Neuronal stem cell (in vitro differentiated cells): Measurements from ENCODE around the gene CRHR1.

Experiments used
- DNase-seq: peaks from one replicate; pipeline ENCODE4 v3.0.0-alpha.2; 2013; ENCODE audit warnings: low spot score
- H2AFZ ChIP-seq: one replicate; pipeline ENCODE4 v1.6.1; 2013; ENCODE audit warnings: mild to moderate bottlenecking, low read length, inconsistent platforms
- H2AK5ac ChIP-seq: 2 replicates; pipeline ENCODE4 v1.6.1; 2013; ENCODE audit warnings: low read depth, mild to moderate bottlenecking, inconsistent platforms, low read length, moderate library complexity, mixed read lengths
- H2BK120ac ChIP-seq: 2 replicates; pipeline ENCODE4 v1.6.1; 2013; ENCODE audit warnings: low read depth, mild to moderate bottlenecking, inconsistent platforms, low read length, moderate library complexity, mixed read lengths
- H2BK12ac ChIP-seq: one replicate; pipeline ENCODE4 v1.6.1; 2013; ENCODE audit warnings: low read length, inconsistent platforms
- H2BK15ac ChIP-seq: 2 replicates; pipeline ENCODE4 v1.6.1; 2013; ENCODE audit warnings: mild to moderate bottlenecking, low read length, inconsistent platforms, mixed read lengths
- H2BK5ac ChIP-seq: one replicate; pipeline ENCODE4 v1.6.1; 2013; ENCODE audit warnings: inconsistent platforms, mild to moderate bottlenecking, low read length, moderate library complexity
- H3K14ac ChIP-seq: one replicate; pipeline ENCODE4 v1.6.1; 2013; ENCODE audit warnings: low read length, inconsistent platforms
- H3K18ac ChIP-seq: 2 replicates; pipeline ENCODE4 v1.6.1; 2013; ENCODE audit warnings: low read length, inconsistent platforms
- H3K23ac ChIP-seq: 2 replicates; pipeline ENCODE4 v1.6.1; 2013; ENCODE audit warnings: low read depth, mild to moderate bottlenecking, mixed read lengths, low read length, inconsistent platforms; ENCODE audit not compliant: poor library complexity
- H3K27ac ChIP-seq: replicated peaks from 3 replicates; pipeline ENCODE4 v1.5.1; 2013; ENCODE audit warnings: low read length, inconsistent platforms
- H3K27me3 ChIP-seq, 3 experiments: 2 replicates each; pipeline ENCODE4 v1.6.1; 2013; ENCODE audit warnings: low read length in 3 of 3, mild to moderate bottlenecking in 2 of 3, inconsistent platforms in 1 of 3, low read depth in 1 of 3, mixed read lengths in 1 of 3, moderate library complexity in 1 of 3; ENCODE audit not compliant: control insufficient read depth in 3 of 3, insufficient read depth in 3 of 3
- H3K36me3 ChIP-seq, 2 donors: replicated peaks in 1 of 2; 2 replicates each; pipeline ENCODE4 v1.6.1; 2013; ENCODE audit warnings: low read length in 2 of 2; ENCODE audit not compliant: control insufficient read depth in 2 of 2, insufficient read depth in 2 of 2
- H3K4ac ChIP-seq: 2 replicates; pipeline ENCODE4 v1.6.1; 2013; ENCODE audit warnings: inconsistent platforms, mild to moderate bottlenecking, low read length, moderate library complexity
- H3K4me1 ChIP-seq, 2 donors: 1 replicate in 1 of 2; 2 replicates in 1 of 2; pipeline ENCODE4 v1.6.1; 2013; ENCODE audit warnings: low read length in 2 of 2, low read depth in 1 of 2; ENCODE audit not compliant: control insufficient read depth in 2 of 2, insufficient read depth in 1 of 2
- H3K4me2 ChIP-seq: one replicate; pipeline ENCODE4 v1.6.1; 2013; ENCODE audit warnings: mild to moderate bottlenecking, low read length, inconsistent platforms; ENCODE audit not compliant: insufficient read depth, poor library complexity, severe bottlenecking
- H3K4me3 ChIP-seq, 2 donors: 2 replicates each; pipeline ENCODE4 v1.5.1; 2013; ENCODE audit warnings: low read length in 2 of 2, mild to moderate bottlenecking in 2 of 2, inconsistent platforms in 1 of 2, moderate library complexity in 1 of 2
- H3K79me1 ChIP-seq: one replicate; pipeline ENCODE4 v1.6.1; 2013; ENCODE audit warnings: low read depth, mild to moderate bottlenecking, inconsistent platforms, low read length, moderate library complexity
- H3K9ac ChIP-seq: one replicate; pipeline ENCODE4 v1.6.1; 2013; ENCODE audit warnings: mild to moderate bottlenecking, low read depth, low read length, inconsistent platforms; ENCODE audit not compliant: poor library complexity
- H3K9me3 ChIP-seq, 2 donors: replicated peaks in 1 of 2; 2 replicates each; pipeline versions ENCODE3 to v1.6.1; 2013; ENCODE audit warnings: low read length in 2 of 2, mild to moderate bottlenecking in 2 of 2, inconsistent platforms in 1 of 2, low read depth in 1 of 2, mixed read lengths in 1 of 2, moderate library complexity in 1 of 2; ENCODE audit not compliant: control insufficient read depth in 2 of 2, insufficient read depth in 1 of 2
- H4K8ac ChIP-seq: one replicate; pipeline ENCODE4 v1.6.1; 2013; ENCODE audit warnings: low read depth, mild to moderate bottlenecking, inconsistent platforms, low read length, moderate library complexity
- H4K91ac ChIP-seq: one replicate; pipeline ENCODE4 v1.6.1; 2013; ENCODE audit warnings: low read length, low read depth, mild to moderate bottlenecking, inconsistent platforms; ENCODE audit not compliant: poor library complexity
- WGBS, 2 donors: extraction: QIAGEN DNeasy Blood & Tissue Kit; methylation state at CpG; one replicate each; pipeline ENCODE4 v1.1.7; 2013; ENCODE audit warnings: missing lambda C conversion rate in 2 of 2, mixed read lengths in 1 of 2; ENCODE audit not compliant: insufficient read length in 2 of 2, insufficient replicate concordance in 1 of 2; ENCODE audit errors: extremely low coverage in 2 of 2; 5-methylcytosine and 5-hydroxymethylcytosine counted together

The CRHR1 gene

DNA sequence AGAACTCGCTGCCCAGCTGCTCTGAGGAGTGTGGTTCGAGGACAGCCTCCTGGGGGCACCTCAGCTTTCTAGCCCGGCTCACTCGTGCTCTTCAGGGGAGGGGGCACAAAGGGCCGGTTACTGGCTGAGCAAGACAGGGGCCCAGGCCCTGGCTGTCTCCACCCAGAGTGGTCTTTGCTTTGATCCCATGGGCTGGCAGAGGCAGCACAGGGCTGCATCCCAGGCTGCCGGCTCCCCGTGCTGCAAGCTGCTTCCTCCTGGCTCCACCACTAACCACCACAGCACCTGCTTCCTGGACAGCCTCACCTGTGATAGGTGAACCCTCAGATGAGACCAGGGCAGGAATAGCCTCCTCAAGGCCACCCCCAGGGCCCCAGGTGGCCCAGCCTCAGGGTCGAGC lies 67.3 kb downstream of the CRHR1 start:
- no peak overlapping the region for H3K23ac ChIP-seq
- no peaks in the 10 kb centered on the region for H3K9me3 ChIP-seq
- DNase-seq, result no peak

DNA sequence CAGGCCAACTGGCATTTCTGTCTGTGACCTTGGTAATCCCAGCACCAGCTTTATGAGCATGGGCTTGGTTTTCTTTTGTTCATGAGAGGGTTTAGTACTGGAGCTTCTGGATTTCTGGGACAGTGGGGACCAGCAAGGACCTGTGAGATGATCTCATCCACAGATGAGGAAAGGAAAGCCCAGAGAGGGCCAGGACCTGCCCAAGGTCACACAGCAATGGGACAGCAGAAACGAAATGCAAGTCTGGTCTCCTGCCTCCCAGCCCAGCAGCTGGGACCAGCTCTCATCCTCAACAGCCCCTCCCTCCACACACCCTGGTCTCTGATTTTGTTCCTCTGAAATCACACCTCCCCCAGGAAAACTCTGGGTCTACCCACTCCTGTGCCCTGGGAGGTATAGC lies 67.8 kb downstream of the CRHR1 start:
- no peak overlapping the region for H3K14ac ChIP-seq
- no peak overlapping the region for H3K4me3 ChIP-seq
- H3K4me1 ChIP-seq, result no peaks in the 10 kb centered on the region
- no peaks in the 10 kb centered on the region for H3K36me3 ChIP-seq
- H2BK5ac ChIP-seq, result no peak overlapping the region
- H3K27me3 ChIP-seq, result peaks cover 0 to 5% (median 0%) of the 10 kb centered on the region in 3 experiments
- H3K79me1 ChIP-seq, result no peaks in the 10 kb centered on the region
- DNase-seq, result no peak
- no peak overlapping the region for H3K18ac ChIP-seq
- no peak overlapping the region for H2AFZ ChIP-seq
- H4K8ac ChIP-seq, result no peak overlapping the region
- H3K4me2 ChIP-seq, result no peak overlapping the region
- H3K4ac ChIP-seq, result no peak overlapping the region
- H2AK5ac ChIP-seq, result no peak overlapping the region
- no peak overlapping the region for H3K9ac ChIP-seq
- no peak overlapping the region for H2BK120ac ChIP-seq
- no peaks in the 10 kb centered on the region for H3K9me3 ChIP-seq
- no peak overlapping the region for H2BK12ac ChIP-seq
- H2BK15ac ChIP-seq, result no peak overlapping the region
- H4K91ac ChIP-seq, result no peak overlapping the region
- no CpG with 5 or more reads among the region's 1 CpG for WGBS, 2 donors
- no peak overlapping the region for H3K23ac ChIP-seq
- no peak overlapping the region for H3K27ac ChIP-seq

More for the DNA sequence above, 67.3 kb downstream of the CRHR1 start:
- Histone ChIP-seq H3K27me3 (peaks cover 0 to 5% (median 0%) of the 10 kb centered on the region in 3 experiments), H4K8ac (no peak overlapping the region), H2AK5ac (no peak overlapping the region), H3K27ac (no peak overlapping the region), H2AFZ (no peak overlapping the region), H3K36me3 (no peaks in the 10 kb centered on the region), H3K79me1 (no peaks in the 10 kb centered on the region), H3K4ac (no peak overlapping the region), H4K91ac (no peak overlapping the region), H2BK12ac (no peak overlapping the region), H3K4me3 (no peak overlapping the region), H3K14ac (no peak overlapping the region), H2BK120ac (no peak overlapping the region), H2BK5ac (no peak overlapping the region), H3K4me2 (no peak overlapping the region), H3K4me1 (no peaks in the 10 kb centered on the region), H2BK15ac (no peak overlapping the region), H3K18ac (no peak overlapping the region), H3K9ac (no peak overlapping the region)
- WGBS, 2 donors, result no CpG with 5 or more reads among the region's 8 CpGs

DNA sequence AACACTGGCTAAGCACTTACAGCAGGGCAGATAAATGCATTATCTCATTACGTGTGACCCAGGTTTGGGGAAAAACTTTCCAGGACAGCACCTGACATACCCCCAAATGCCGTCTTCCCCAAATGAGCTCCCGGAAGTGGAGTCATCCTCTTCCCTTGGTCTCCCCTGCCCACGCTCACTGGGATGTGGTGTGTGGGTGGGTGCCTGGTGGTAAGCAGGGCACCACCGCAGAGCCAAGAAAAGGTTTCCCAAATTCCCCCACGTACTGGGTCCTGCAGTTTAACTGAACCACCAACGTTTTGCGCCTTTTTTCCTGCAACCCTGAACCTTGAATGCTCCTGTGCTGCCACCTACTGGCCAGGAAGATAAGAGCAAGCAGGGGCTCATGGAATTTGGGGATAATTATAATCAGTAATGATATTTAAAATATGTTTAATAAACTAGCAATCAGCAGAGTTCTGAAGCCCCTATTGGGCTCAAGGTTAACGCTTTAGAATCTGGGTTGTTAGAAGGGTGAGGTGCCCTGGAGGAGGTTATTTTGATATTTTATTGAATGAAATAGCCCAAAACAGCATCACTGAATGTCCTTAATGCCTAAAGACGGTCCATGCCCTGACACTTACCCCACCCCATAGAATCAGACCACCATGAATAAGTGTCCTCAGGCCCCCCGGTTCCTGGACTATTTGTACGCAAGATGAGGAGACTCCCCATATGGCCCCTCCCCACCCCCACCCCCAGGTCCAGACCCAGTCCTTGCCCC lies 68.6 kb downstream of the CRHR1 start:
- Histone ChIP-seq H2BK12ac (no peak overlapping the region), H3K4ac (no peak overlapping the region), H3K9me3 (no peaks in the 10 kb centered on the region), H2BK120ac (no peak overlapping the region), H3K14ac (no peak overlapping the region), H3K4me1 (no peaks in the 10 kb centered on the region), H3K36me3 (no peaks in the 10 kb centered on the region), H3K4me3 (no peak overlapping the region), H3K18ac (no peak overlapping the region), H2AK5ac (no peak overlapping the region), H3K27me3 (peaks cover 0 to 5% (median 0%) of the 10 kb centered on the region in 3 experiments), H2AFZ (no peak overlapping the region), H3K9ac (no peak overlapping the region), H2BK5ac (no peak overlapping the region), H4K91ac (no peak overlapping the region), H3K27ac (no peak overlapping the region), H3K23ac (no peak overlapping the region), H2BK15ac (no peak overlapping the region), H3K4me2 (no peak overlapping the region), H4K8ac (no peak overlapping the region), H3K79me1 (no peaks in the 10 kb centered on the region)
- WGBS, 2 donors, result no CpG with 5 or more reads among the region's 12 CpGs
- DNase-seq, result peak; percentile 76

DNA sequence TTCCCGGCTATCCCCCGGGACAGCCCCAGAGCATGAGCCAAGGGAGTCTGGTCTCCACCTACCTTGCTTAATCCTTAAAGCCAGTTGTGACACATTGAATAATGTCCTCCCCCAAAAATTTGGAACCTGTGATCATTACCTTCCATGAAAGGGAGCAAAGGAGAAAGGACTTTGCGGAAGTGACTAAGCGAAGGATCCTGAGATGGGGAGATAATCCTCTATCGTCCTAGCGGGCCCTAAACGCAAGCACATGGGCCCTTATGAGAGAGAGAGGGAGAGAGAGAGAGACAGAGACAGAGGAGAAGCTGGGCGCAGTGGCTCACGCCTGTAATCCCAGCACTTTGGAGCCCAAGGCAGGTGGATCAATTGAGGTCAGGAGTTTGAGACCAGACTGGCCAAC lies 70.1 kb downstream of the CRHR1 start:
- no peak overlapping the region for H3K27ac ChIP-seq
- no CpG with 5 or more reads among the region's 9 CpGs for WGBS, 2 donors
- no peak overlapping the region for H2BK5ac ChIP-seq
- H3K36me3 ChIP-seq, result no peaks in the 10 kb centered on the region
- H3K4me3 ChIP-seq, result no peak overlapping the region
- H3K79me1 ChIP-seq, result no peaks in the 10 kb centered on the region
- H3K27me3 ChIP-seq, result peaks cover 0 to 5% (median 0%) of the 10 kb centered on the region in 3 experiments
- no peak overlapping the region for H3K14ac ChIP-seq
- no peak overlapping the region for H3K4me2 ChIP-seq
- H2BK15ac ChIP-seq, result no peak overlapping the region
- no peak overlapping the region for H4K91ac ChIP-seq
- no peak overlapping the region for H3K4ac ChIP-seq
- H3K18ac ChIP-seq, result no peak overlapping the region
- no peak overlapping the region for H2AFZ ChIP-seq
- no peak overlapping the region for H2BK12ac ChIP-seq
- no peaks in the 10 kb centered on the region for H3K4me1 ChIP-seq
- H3K9ac ChIP-seq, result no peak overlapping the region
- no peak overlapping the region for H2AK5ac ChIP-seq
- H3K9me3 ChIP-seq, result no peaks in the 10 kb centered on the region
- H2BK120ac ChIP-seq, result no peak overlapping the region
- no peak overlapping the region for H3K23ac ChIP-seq
- no peak overlapping the region for H4K8ac ChIP-seq
- DNase-seq, result no peak
